Measurements from ENCODE around the gene SLC26A3. TPM values are rescaled to one million over a fixed set of nuclear protein-coding genes. Genes with fewer than 3 reads are reported as not detected.

Gene SLC26A3
- total and polyA plus RNA-seq, 2 of the 8 experiments (the other 6 are each of a cell fraction or from before 2014, with no cell fraction given): not detected

DNA sequence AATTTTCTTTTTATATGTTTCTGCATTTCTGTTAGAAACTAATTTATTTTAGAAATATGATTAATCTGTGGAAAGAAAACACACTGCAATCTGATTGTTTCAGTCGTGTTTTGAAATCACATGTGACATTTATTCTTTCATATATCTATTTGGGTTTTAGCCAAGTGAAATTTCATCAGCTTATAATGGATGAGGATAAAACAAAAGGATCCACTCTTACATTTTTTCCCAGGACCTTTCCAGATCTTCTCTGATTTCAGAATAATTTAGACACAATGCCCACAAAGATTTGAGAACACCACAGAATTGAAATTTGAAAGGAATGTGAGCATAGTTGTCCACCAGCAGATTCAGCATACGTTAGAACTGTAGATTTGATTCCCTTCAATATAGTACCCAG lies 30.0 kb downstream of the SLC26A3 start:
- TF ChIP-seq SP2 (IDR thresholded peaks at IDR 0.05; ENCODE audit: low read length): no peak
- no peak for TF ChIP-seq HDAC2 (IDR thresholded peaks at IDR 0.05; ENCODE audit: borderline replicate concordance in 1 of 2, low read depth in 2 of 2, low read length in 2 of 2)
- TF ChIP-seq SRF (IDR thresholded peaks at IDR 0.05; ENCODE audit: low read depth, low read length): no peak
- TF ChIP-seq CREB1 (IDR thresholded peaks at IDR 0.05): no peak
- no peak for TF ChIP-seq GTF2F1 (IDR thresholded peaks at IDR 0.05; ENCODE audit: borderline replicate concordance, low read depth, low read length)
- TF ChIP-seq BRCA1 (IDR thresholded peaks at IDR 0.05; ENCODE audit: low read depth, low read length): no peak
- TF ChIP-seq CTBP2 (IDR thresholded peaks at IDR 0.05; ENCODE audit: borderline replicate concordance, insufficient read depth, insufficient read length, low read length): no peak
- no peak for TF ChIP-seq SIX5 (IDR thresholded peaks at IDR 0.05; ENCODE audit: low read depth, low read length)
- Histone ChIP-seq H3K9ac (replicated peaks in 1 of 4; ENCODE audit: extremely low read depth in 1 of 4, low read depth in 3 of 4, low read length in 3 of 4) (no peak overlapping the region), H4K91ac (replicated peaks; ENCODE audit: insufficient read length, low read length) (no peak overlapping the region), H3K4ac (replicated peaks; ENCODE audit: insufficient read length, low read depth, low read length) (no peak overlapping the region), H3K23ac (ENCODE audit: insufficient read length) (no peak overlapping the region), H3K27ac (ENCODE audit: low read depth, low read length) (no peak overlapping the region), H3K4me3 (ENCODE audit: extremely low read depth in 1 of 4, insufficient read depth in 2 of 4, low read depth in 3 of 4, low read length in 4 of 4) (no peak overlapping the region), H2AK5ac (ENCODE audit: low read depth, low read length) (no peak overlapping the region), H3K18ac (ENCODE audit: extremely low read depth, low read length) (no peak overlapping the region), H3K4me2 (ENCODE audit: insufficient read depth in 1 of 2, low read depth in 2 of 2, low read length in 2 of 2) (no peak overlapping the region), H3K79me2 (ENCODE audit: control insufficient read depth in 1 of 2, insufficient read depth in 2 of 2, low read length in 2 of 2) (no peaks in the 10 kb centered on the region), H3K56ac (replicated peaks; ENCODE audit: insufficient read length, low read depth, low read length) (no peak overlapping the region), H2AFZ (ENCODE audit: low read length) (no peak overlapping the region), H4K8ac (ENCODE audit: extremely low read depth, insufficient read depth, low read length) (no peak overlapping the region), H3K4me1 (replicated peaks in 1 of 4; ENCODE audit: control insufficient read depth in 3 of 4, insufficient read depth in 4 of 4, low read length in 3 of 4) (no peaks in the 10 kb centered on the region), H3K27me3 (replicated peaks in 1 of 4; ENCODE audit: control insufficient read depth in 3 of 4, extremely low read depth in 1 of 4, insufficient read depth in 3 of 4, low read length in 3 of 4) (no peaks in the 10 kb centered on the region), H3K14ac (ENCODE audit: insufficient read length) (no peak overlapping the region), H2BK120ac (replicated peaks; ENCODE audit: low read depth, low read length) (no peak overlapping the region), H3K23me2 (ENCODE audit: low read depth, low read length) (no peaks in the 10 kb centered on the region), H2BK5ac (ENCODE audit: low read depth, low read length) (no peak overlapping the region), H3K9me3 (ENCODE audit: insufficient read depth in 2 of 2, low read depth in 1 of 2, low read length in 1 of 2) (no peaks in the 10 kb centered on the region), H2BK20ac (ENCODE audit: low read length) (no peak overlapping the region), H4K5ac (ENCODE audit: insufficient read length, low read depth, low read length) (no peak overlapping the region), H2BK12ac (ENCODE audit: low read depth, low read length) (no peak overlapping the region), H4K20me1 (replicated peaks in 1 of 2; ENCODE audit: control insufficient read depth in 1 of 2, insufficient read depth in 2 of 2, low read length in 2 of 2) (no peaks in the 10 kb centered on the region), H2BK15ac (ENCODE audit: low read length) (no peak overlapping the region), H3K79me1 (ENCODE audit: low read depth, low read length) (no peaks in the 10 kb centered on the region), H3K36me3 (ENCODE audit: control insufficient read depth in 2 of 4, insufficient read depth in 4 of 4, low read length in 3 of 4) (no peaks in the 10 kb centered on the region)
- ChIA-PET POLR2A (ENCODE audit: partially characterized antibody) (interaction anchor here (1.5 kb wide), 1 partner anchor 30 kb away, joined by 6 read pairs; no protein-coding TSS in a partner anchor), CTCF (ENCODE audit: partially characterized antibody) (interaction anchor here (1.0 kb wide), 1 partner anchor 12 kb away, joined by 3 read pairs; no protein-coding TSS in a partner anchor)
- DNase-seq (ENCODE audit: low read depth in 1 of 2, low spot score in 2 of 2) (no peak), FAIRE-seq (no peak)
- whole genome bisulfite sequencing, 2 experiments (ENCODE audit: extremely low coverage in 1 of 2, insufficient coverage in 1 of 2, insufficient read length in 1 of 2, insufficient replicate concordance in 2 of 2, low coverage in 1 of 2, low lambda C conversion rate in 2 of 2, missing lambda C conversion rate in 1 of 2): 84% methylated on average over 2 of the region's 2 CpGs; no CpG with 5 or more reads in 1 of the 2 experiments
